SK-N-SH (cell line): ENCODE data around the gene DGKI. TPM values are rescaled to one million over a fixed set of nuclear protein-coding genes. Genes with fewer than 3 reads are reported as not detected.

Source experiments
- CTCF ChIA-PET: fragments of 300-600, 350-600 bp; formaldehyde crosslinking; extraction: SDS; loops from one replicate; lab custom pipeline; 2021; lab: Yijun Ruan, JAX
- POLR2A ChIA-PET: fragments of 350-600 bp; sonication (Branson Sonifier 250); formaldehyde crosslinking; extraction: SDS; loops from one replicate; lab custom pipeline; 2020; ENCODE audit warnings: antibody characterized with exemption, inconsistent platforms; lab: Yijun Ruan, JAX
- DNase-seq: peaks from one replicate; pipeline ENCODE4 v3.0.0; 2012
- H2AFZ ChIP-seq: fragments of 200-600 bp; sonication (generic); 2 replicates; pipeline ENCODE4 v1.8.1; 2016; ENCODE audit warnings: antibody characterized with exemption, mild to moderate bottlenecking, low read depth
- H3F3A ChIP-seq: fragments of 200-600 bp; sonication (generic); replicated peaks from 2 replicates; pipeline ENCODE3; 2016; ENCODE audit warnings: antibody characterized with exemption, mild to moderate bottlenecking; ENCODE audit not compliant: insufficient read depth
- H3K27ac ChIP-seq, 2 experiments: fragments of 200-500 bp in 1 of 2; fragments of 200-600 bp in 1 of 2; sonication (Bioruptor generic) in 1 of 2; sonication (generic), shearing (Covaris generic) in 1 of 2; 2 replicates each; pipeline versions ENCODE4 v1.5.1 to v1.6.1; 2014 to 2016; ENCODE audit warnings: low read depth in 2 of 2, inconsistent platforms in 1 of 2, low read length in 1 of 2, mild to moderate bottlenecking in 1 of 2, mixed read lengths in 1 of 2
- H3K27me3 ChIP-seq: fragments of 200-600 bp; sonication (generic), shearing (Covaris generic); 2 replicates; pipeline ENCODE4 v1.6.1; 2016; ENCODE audit warnings: mixed run types; ENCODE audit not compliant: insufficient read depth
- H3K36me3 ChIP-seq, 2 experiments: fragments of 200-500 bp in 1 of 2; fragments of 200-600 bp in 1 of 2; sonication (Bioruptor generic) in 1 of 2; sonication (generic) in 1 of 2; replicated peaks in 1 of 2; 2 replicates each; pipeline versions ENCODE3 to v1.5.1; 2014 to 2016; ENCODE audit warnings: low read length in 1 of 2, mild to moderate bottlenecking in 1 of 2; ENCODE audit not compliant: insufficient read depth in 2 of 2, control insufficient read depth in 1 of 2
- H3K4me1 ChIP-seq, 2 experiments: fragments of 200-500 bp in 1 of 2; fragments of 200-600 bp in 1 of 2; sonication (Bioruptor generic) in 1 of 2; sonication (generic), shearing (Covaris generic) in 1 of 2; 2 replicates each; pipeline versions ENCODE4 v1.5.1 to v1.6.1; 2014 to 2016; ENCODE audit warnings: low read depth in 1 of 2, low read length in 1 of 2, mixed run types in 1 of 2; ENCODE audit not compliant: insufficient read depth in 2 of 2, control insufficient read depth in 1 of 2
- H3K4me2 ChIP-seq: fragments of 200-600 bp; sonication (generic), shearing (Covaris generic); 2 replicates; pipeline ENCODE4 v1.6.1; 2017; ENCODE audit warnings: mixed run types
- H3K4me3 ChIP-seq, 2 experiments: fragments of 200-500 bp in 1 of 2; fragments of 200-600 bp in 1 of 2; sonication (Bioruptor generic) in 1 of 2; sonication (generic), shearing (Covaris generic) in 1 of 2; 2 replicates each; pipeline versions ENCODE4 v1.5.1 to v1.8.1; 2014 to 2016; ENCODE audit warnings: low read depth in 2 of 2, inconsistent platforms in 1 of 2, low read length in 1 of 2, mild to moderate bottlenecking in 1 of 2, mixed read lengths in 1 of 2, moderate library complexity in 1 of 2
- H3K79me2 ChIP-seq: fragments of 200-600 bp; sonication (generic); 2 replicates; pipeline ENCODE4 v1.8.1; 2017; ENCODE audit warnings: mild to moderate bottlenecking; ENCODE audit not compliant: insufficient read depth
- H3K9ac ChIP-seq: fragments of 200-600 bp; sonication (generic); 2 replicates; pipeline ENCODE4 v1.6.1; 2017; ENCODE audit warnings: mixed run types
- H3K9me2 ChIP-seq: fragments of 200-600 bp; sonication (generic); 2 replicates; pipeline ENCODE4 v1.6.1; 2017; ENCODE audit warnings: mixed run types
- H3K9me3 ChIP-seq: fragments of 200-600 bp; sonication (generic); 2 replicates; pipeline ENCODE4 v1.6.1; 2017; ENCODE audit warnings: mixed run types, mild to moderate bottlenecking, moderate library complexity
- H4K20me1 ChIP-seq: fragments of 200-600 bp; sonication (generic); 2 replicates; pipeline ENCODE4 v1.6.1; 2017; ENCODE audit warnings: mild to moderate bottlenecking, mixed run types; ENCODE audit not compliant: insufficient read depth
- ELF1 ChIP-seq: IDR thresholded peaks from 2 replicates; pipeline ENCODE4 v1.4.0; 2012
- EP300 ChIP-seq, 2 experiments: IDR thresholded peaks; 2 replicates each; pipeline versions ENCODE4 v1.4.0 to v1.6.1; 2012; ENCODE audit warnings: borderline replicate concordance in 1 of 2, low read depth in 1 of 2, low read length in 1 of 2
- FOXJ3 ChIP-seq: sonication (generic); formaldehyde crosslinking; IDR thresholded peaks from 2 replicates; pipeline ENCODE4 v1.5.1; 2020; ENCODE audit warnings: mild to moderate bottlenecking, missing genetic modification reagents
- FOXM1 ChIP-seq: IDR thresholded peaks from 2 replicates; pipeline ENCODE4 v1.4.0; 2012; ENCODE audit warnings: low read depth, mild to moderate bottlenecking
- GABPA ChIP-seq: IDR thresholded peaks from 2 replicates; pipeline ENCODE4 v1.4.0; 2012; ENCODE audit warnings: low read depth, mild to moderate bottlenecking
- MAX ChIP-seq: IDR thresholded peaks from 2 replicates; pipeline ENCODE4 v1.4.0; 2012; ENCODE audit warnings: low read depth
- MXI1 ChIP-seq: IDR thresholded peaks from 2 replicates; pipeline ENCODE4 v1.6.1; 2012; ENCODE audit warnings: mild to moderate bottlenecking, low read depth, low read length, improper control_type of control experiment
- NFIC ChIP-seq: IDR thresholded peaks from 2 replicates; pipeline ENCODE4 v1.4.0; 2012; ENCODE audit warnings: borderline replicate concordance
- RCOR1 ChIP-seq: fragments of 150-350 bp; IDR thresholded peaks from 2 replicates; pipeline ENCODE4 v1.6.1; 2017; ENCODE audit warnings: antibody characterized with exemption, low read length
- SIN3A ChIP-seq: IDR thresholded peaks from 2 replicates; pipeline ENCODE4 v1.6.1; 2012; ENCODE audit warnings: low read depth, mild to moderate bottlenecking, low read length, moderate library complexity, borderline replicate concordance
- TAF1 ChIP-seq: IDR thresholded peaks from 2 replicates; pipeline ENCODE4 v1.6.1; 2012; ENCODE audit warnings: low read depth, mild to moderate bottlenecking, low read length, moderate library complexity, borderline replicate concordance
- TCF12 ChIP-seq: IDR thresholded peaks from 2 replicates; pipeline ENCODE4 v1.4.0; 2012
- TEAD4 ChIP-seq: IDR thresholded peaks from 2 replicates; pipeline ENCODE4 v1.4.0; 2012; ENCODE audit warnings: mild to moderate bottlenecking, borderline replicate concordance; ENCODE audit not compliant: insufficient read depth
- USF1 ChIP-seq: IDR thresholded peaks from 2 replicates; pipeline ENCODE4 v1.4.0; 2012; ENCODE audit warnings: low read depth, borderline replicate concordance
- USF2 ChIP-seq: fragments of 150-350 bp; IDR thresholded peaks from 2 replicates; pipeline ENCODE4 v1.6.1; 2017; ENCODE audit warnings: antibody characterized with exemption, low read length, low read depth, borderline replicate concordance
- YY1 ChIP-seq: IDR thresholded peaks from 2 replicates; pipeline ENCODE4 v1.4.0; 2012; ENCODE audit warnings: low read depth, mild to moderate bottlenecking
- ZBTB33 ChIP-seq: IDR thresholded peaks from 2 replicates; pipeline ENCODE4 v1.4.0; 2012; ENCODE audit warnings: low read depth, borderline replicate concordance
- WGBS: methylation state at CpG from one replicate; pipeline ENCODE4 v1.1.6; 2017; ENCODE audit warnings: low lambda C conversion rate; 5-methylcytosine and 5-hydroxymethylcytosine counted together
- polyA plus RNA-seq, 3 experiments: library from polyadenylated mRNA; depleted of rRNA; stranded (reverse); fragments of >200 nt; gene quantifications; 2 replicates each; pipeline ENCODE4 v1.2.3, GENCODE V29; 2012

The DGKI gene
- polyA plus RNA-seq, 1 of the 3 experiments (the other 2 are of a cell fraction), result 1.3 TPM

- no peaks in the 10 kb centered on the region for H3K9me2 ChIP-seq
- H3F3A ChIP-seq, result no peaks in the 10 kb centered on the region
- DNase-seq, result no peak
- no peaks in the 10 kb centered on the region for H3K9me3 ChIP-seq
- WGBS, result 71% methylated on average over 10 of the region's 10 CpGs
- no peak overlapping the region for H3K27ac ChIP-seq
- no peak overlapping the region for H3K4me3 ChIP-seq
- H3K9ac ChIP-seq, result no peak overlapping the region
- H3K4me1 ChIP-seq, result no peaks in the 10 kb centered on the region; a peak in 1 of 4 replicates
- POLR2A ChIA-PET, result no interaction called here
- no peaks in the 10 kb centered on the region for H4K20me1 ChIP-seq
- CTCF ChIA-PET, result interaction anchor here (0.7 kb wide), 1 partner anchor 14 kb away, joined by 3 read pairs; no protein-coding TSS in a partner anchor
- no peak overlapping the region for H2AFZ ChIP-seq
- H3K27me3 ChIP-seq, result no peaks in the 10 kb centered on the region
- peaks cover 0 to 11% of the 10 kb centered on the region in 2 experiments for H3K36me3 ChIP-seq
- TF ChIP-seq TAF1, result no peak
- no peak for TF ChIP-seq USF1
- no peak for TF ChIP-seq YY1
- TF ChIP-seq NFIC, result no peak
- TF ChIP-seq ZBTB33, result no peak
- no peak for TF ChIP-seq FOXJ3 (CRISPR knock-in tag)
- TF ChIP-seq ELF1, result no peak
- TF ChIP-seq SIN3A, result no peak
- TF ChIP-seq FOXM1, result no peak
- no peak for TF ChIP-seq EP300 (IDR thresholded peaks at IDR 0.05; ENCODE audit: borderline replicate concordance in 1 of 2, low read depth in 1 of 2, low read length in 1 of 2)
- no peak for TF ChIP-seq TCF12
- TF ChIP-seq MAX, result no peak
- no peak for TF ChIP-seq RCOR1
- TF ChIP-seq USF2, result no peak
- TF ChIP-seq TEAD4, result no peak
- no peak for TF ChIP-seq MXI1
- no peak for TF ChIP-seq GABPA
- H3K4me2 ChIP-seq, result no peak overlapping the region
- no peaks in the 10 kb centered on the region for H3K79me2 ChIP-seq
Observed at GRCh38 chr7:137402536-137403352, 444.0 kb downstream of the DGKI start.
